Activated CD8-positive, alpha-beta T cell treated with anti-CD3 and anti-CD28 coated beads for 36 hours (primary cell): ENCODE measurements around the gene STYXL2. TPM values are rescaled to one million over a fixed set of nuclear protein-coding genes. Genes with fewer than 3 reads are reported as not detected.

Source experiments
- ATAC-seq: fragments of 200-7000 bp; cut with Tn5 transposase; one replicate; pipeline ENCODE4 v1.10.0; 2021; ENCODE audit warnings: mild to moderate bottlenecking, moderate library complexity
- CTCF ChIA-PET: fragments of 350-600 bp; sonication (Branson Sonifier 250); formaldehyde crosslinking; loops from one replicate; lab custom pipeline; 2021; ENCODE audit warnings: antibody characterized with exemption; lab: Charles Lee
- POLR2A ChIA-PET: fragments of 350-600 bp; sonication (Branson Sonifier 250); formaldehyde crosslinking; loops from one replicate; lab custom pipeline; 2021; ENCODE audit warnings: antibody characterized with exemption; lab: Charles Lee
- DNase-seq: peaks from one replicate; pipeline ENCODE4 v3.0.0-alpha.2; 2020
- H3K27ac Mint-ChIP-seq: one replicate; pipeline ENCODE4 v1.8.0; 2021; ENCODE audit warnings: mild to moderate bottlenecking, mixed read lengths
- H3K27me3 Mint-ChIP-seq: one replicate; pipeline ENCODE4 v1.8.0; 2021; ENCODE audit warnings: mixed read lengths
- H3K36me3 Mint-ChIP-seq: one replicate; pipeline ENCODE4 v1.8.0; 2021; ENCODE audit warnings: low read depth, mixed read lengths
- H3K4me1 Mint-ChIP-seq: one replicate; pipeline ENCODE4 v1.8.0; 2021; ENCODE audit warnings: low read depth, mixed read lengths
- H3K4me3 Mint-ChIP-seq: one replicate; pipeline ENCODE4 v1.8.0; 2021; ENCODE audit warnings: mild to moderate bottlenecking, moderate library complexity, mixed read lengths
- H3K9me3 Mint-ChIP-seq: one replicate; pipeline ENCODE4 v1.8.0; 2021; ENCODE audit warnings: mixed read lengths
- CTCF ChIP-seq: fragments of 200-600 bp; IDR thresholded peaks from one replicate; pipeline ENCODE4 v1.8.0; 2022; ENCODE audit warnings: antibody characterized with exemption, mild to moderate bottlenecking
- intact Hi-C: fragments of 100-400 bp; cut with micrococcal nuclease; formaldehyde crosslinking; loops from one replicate; pipeline ENCODE4 v1.10.0; 2022
- total RNA-seq, 2 experiments: library from RNA; stranded (reverse); gene quantifications; one replicate each; pipeline ENCODE4 v1.2.3, GENCODE V29; 2021

The STYXL2 gene
- total RNA-seq, 2 experiments from 2014 or later: not detected

- Mint-ChIP-seq H3K4me1 (no peaks in the 10 kb centered on the region), H3K27me3 (peaks cover 7% of the 10 kb centered on the region), H3K4me3 (peak overlapping the region; percentile 70), H3K36me3 (no peaks in the 10 kb centered on the region), H3K27ac (no peak overlapping the region), H3K9me3 (no peaks in the 10 kb centered on the region)
- ATAC-seq (no peak), DNase-seq (peak; percentile 30)
- intact Hi-C loops: no loop called here
- ChIA-PET POLR2A (no interaction called here), CTCF (interaction anchor here (0.7 to 8.4 kb wide), 2 partner anchors 9 to 59 kb away, joined by 3 to 120 read pairs; no protein-coding TSS in a partner anchor)
- TF ChIP-seq CTCF: peak; percentile 34
Observed at GRCh38 chr1:167120899-167121298, 27.0 kb downstream of the STYXL2 start.

- peaks cover 7% of the 10 kb centered on the region for H3K27me3 Mint-ChIP-seq
- CTCF ChIA-PET: interaction anchor here (0.7 to 8.4 kb wide), 2 partner anchors 8 to 59 kb away, joined by 3 to 120 read pairs; no protein-coding TSS in a partner anchor
- no peaks in the 10 kb centered on the region for H3K9me3 Mint-ChIP-seq
- peak overlapping the region; percentile 12 for H3K27ac Mint-ChIP-seq
- DNase-seq: peak; percentile 31
- peak overlapping the region; percentile 70 for H3K4me3 Mint-ChIP-seq
- intact Hi-C loops: no loop called here
- no peaks in the 10 kb centered on the region for H3K36me3 Mint-ChIP-seq
- no peak for TF ChIP-seq CTCF
- peak; percentile 63 for ATAC-seq
- POLR2A ChIA-PET: no interaction called here
- H3K4me1 Mint-ChIP-seq: no peaks in the 10 kb centered on the region
Observed at GRCh38 chr1:167121375-167122120, 27.7 kb downstream of the STYXL2 start.

GRCh38 chr1:167122121-167122480, 28.2 kb downstream of the STYXL2 start:
- no peak for TF ChIP-seq CTCF
- DNase-seq (no peak), ATAC-seq (no peak)
- Mint-ChIP-seq H3K36me3 (no peaks in the 10 kb centered on the region), H3K9me3 (no peaks in the 10 kb centered on the region), H3K27me3 (peaks cover 7% of the 10 kb centered on the region), H3K4me3 (peak overlapping the region; percentile 22), H3K27ac (no peak overlapping the region), H3K4me1 (no peaks in the 10 kb centered on the region)
- intact Hi-C loops: no loop called here
- CTCF ChIA-PET: interaction anchor here (1.4 to 8.4 kb wide), 3 partner anchors 60 to 434 kb away, joined by 4 to 120 read pairs (median 17); no protein-coding TSS in a partner anchor
- POLR2A ChIA-PET: no interaction called here

- CTCF ChIA-PET: interaction anchor here (1.4 to 8.4 kb wide), 3 partner anchors 60 to 433 kb away, joined by 4 to 120 read pairs (median 17); no protein-coding TSS in a partner anchor
- DNase-seq (no peak), ATAC-seq (no peak)
- intact Hi-C loops: no loop called here
- Mint-ChIP-seq H3K27me3 (peaks cover 9% of the 10 kb centered on the region), H3K27ac (no peak overlapping the region), H3K4me3 (no peak overlapping the region), H3K4me1 (no peaks in the 10 kb centered on the region), H3K36me3 (no peaks in the 10 kb centered on the region), H3K9me3 (no peaks in the 10 kb centered on the region)
- no peak for TF ChIP-seq CTCF
- POLR2A ChIA-PET: no interaction called here
Observed at GRCh38 chr1:167122568-167122967, 28.7 kb downstream of the STYXL2 start.

- CTCF ChIA-PET: interaction anchor here (8.4 kb wide), 1 partner anchor 64 kb away, joined by 120 read pairs; no protein-coding TSS in a partner anchor
- no peak overlapping the region for H3K27ac Mint-ChIP-seq
- POLR2A ChIA-PET: interaction anchor here (1.8 kb wide), 1 partner anchor 94 kb away, joined by 4 read pairs; the partner anchor contains the start of gene POU2F1
- intact Hi-C loops: loop anchor here (5.0 kb wide), 1 partner anchor 59 kb away; no protein-coding TSS in a partner anchor
- no peaks in the 10 kb centered on the region for H3K36me3 Mint-ChIP-seq
- H3K4me1 Mint-ChIP-seq: no peaks in the 10 kb centered on the region
- TF ChIP-seq CTCF: no peak
- H3K4me3 Mint-ChIP-seq: no peak overlapping the region
- H3K27me3 Mint-ChIP-seq: peaks cover 9% of the 10 kb centered on the region
- ATAC-seq: no peak
- no peak for DNase-seq
- no peaks in the 10 kb centered on the region for H3K9me3 Mint-ChIP-seq
Observed at GRCh38 chr1:167126317-167126716, 32.4 kb downstream of the STYXL2 start.
